GM21619 (cell line): ENCODE data around the gene MYO3B.

Source experiments
- ATAC-seq: cut with Tn5 transposase; IDR thresholded peaks from one replicate; pipeline ENCODE4 v1.9.1; 2021; ENCODE audit not compliant: unreplicated experiment

The MYO3B gene, protein sequence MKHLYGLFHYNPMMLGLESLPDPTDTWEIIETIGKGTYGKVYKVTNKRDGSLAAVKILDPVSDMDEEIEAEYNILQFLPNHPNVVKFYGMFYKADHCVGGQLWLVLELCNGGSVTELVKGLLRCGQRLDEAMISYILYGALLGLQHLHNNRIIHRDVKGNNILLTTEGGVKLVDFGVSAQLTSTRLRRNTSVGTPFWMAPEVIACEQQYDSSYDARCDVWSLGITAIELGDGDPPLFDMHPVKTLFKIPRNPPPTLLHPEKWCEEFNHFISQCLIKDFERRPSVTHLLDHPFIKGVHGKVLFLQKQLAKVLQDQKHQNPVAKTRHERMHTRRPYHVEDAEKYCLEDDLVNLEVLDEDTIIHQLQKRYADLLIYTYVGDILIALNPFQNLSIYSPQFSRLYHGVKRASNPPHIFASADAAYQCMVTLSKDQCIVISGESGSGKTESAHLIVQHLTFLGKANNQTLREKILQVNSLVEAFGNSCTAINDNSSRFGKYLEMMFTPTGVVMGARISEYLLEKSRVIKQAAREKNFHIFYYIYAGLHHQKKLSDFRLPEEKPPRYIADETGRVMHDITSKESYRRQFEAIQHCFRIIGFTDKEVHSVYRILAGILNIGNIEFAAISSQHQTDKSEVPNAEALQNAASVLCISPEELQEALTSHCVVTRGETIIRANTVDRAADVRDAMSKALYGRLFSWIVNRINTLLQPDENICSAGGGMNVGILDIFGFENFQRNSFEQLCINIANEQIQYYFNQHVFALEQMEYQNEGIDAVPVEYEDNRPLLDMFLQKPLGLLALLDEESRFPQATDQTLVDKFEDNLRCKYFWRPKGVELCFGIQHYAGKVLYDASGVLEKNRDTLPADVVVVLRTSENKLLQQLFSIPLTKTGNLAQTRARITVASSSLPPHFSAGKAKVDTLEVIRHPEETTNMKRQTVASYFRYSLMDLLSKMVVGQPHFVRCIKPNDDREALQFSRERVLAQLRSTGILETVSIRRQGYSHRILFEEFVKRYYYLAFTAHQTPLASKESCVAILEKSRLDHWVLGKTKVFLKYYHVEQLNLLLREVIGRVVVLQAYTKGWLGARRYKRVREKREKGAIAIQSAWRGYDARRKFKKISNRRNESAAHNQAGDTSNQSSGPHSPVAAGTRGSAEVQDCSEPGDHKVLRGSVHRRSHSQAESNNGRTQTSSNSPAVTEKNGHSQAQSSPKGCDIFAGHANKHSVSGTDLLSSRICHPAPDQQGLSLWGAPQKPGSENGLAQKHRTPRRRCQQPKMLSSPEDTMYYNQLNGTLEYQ (N-terminal part only)

DNA sequence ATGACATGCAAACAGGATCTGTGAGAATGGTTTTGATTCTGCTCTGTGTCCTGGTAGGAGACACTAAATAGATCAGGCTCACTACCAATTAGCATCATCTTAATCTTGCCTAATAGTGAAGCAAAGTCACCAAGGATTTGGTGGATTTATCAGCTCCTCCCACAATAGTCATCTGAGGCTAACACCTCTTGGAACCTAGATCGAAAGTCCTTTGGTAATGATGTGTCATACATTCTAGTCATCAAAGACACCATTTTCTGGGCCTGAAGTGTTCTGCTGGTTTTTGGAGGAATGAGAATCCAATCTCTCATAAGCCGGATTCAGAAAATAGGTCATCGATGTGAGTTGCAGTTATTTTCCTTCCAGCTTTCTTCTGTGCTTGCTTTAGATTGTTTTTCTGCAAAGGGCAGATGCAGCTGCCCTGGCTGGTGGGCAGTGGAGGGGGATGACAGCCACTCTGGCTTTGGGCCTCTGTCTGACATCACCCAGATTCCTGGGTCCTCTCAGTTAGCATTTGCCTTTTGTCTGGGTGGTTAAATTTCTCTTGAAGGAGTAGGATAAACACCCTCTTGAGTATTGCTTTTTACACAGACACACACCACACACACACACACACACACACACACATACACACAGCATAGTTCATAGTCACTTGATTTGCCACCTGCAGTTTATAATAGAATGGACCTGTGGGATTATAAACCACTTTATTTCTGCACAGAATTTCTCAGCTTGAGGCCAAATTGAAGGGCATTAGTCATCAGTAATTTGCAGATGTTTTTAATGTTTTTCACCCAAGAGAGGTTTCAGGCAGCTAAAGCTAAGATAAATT, at the start of gene MYO3B:
TSS of gene MYO3B (plus strand) at position 198 of the 832 bp plus-strand sequence. CDS start at position 339, 141 bp downstream.
- peak; percentile 39 for ATAC-seq

DNA sequence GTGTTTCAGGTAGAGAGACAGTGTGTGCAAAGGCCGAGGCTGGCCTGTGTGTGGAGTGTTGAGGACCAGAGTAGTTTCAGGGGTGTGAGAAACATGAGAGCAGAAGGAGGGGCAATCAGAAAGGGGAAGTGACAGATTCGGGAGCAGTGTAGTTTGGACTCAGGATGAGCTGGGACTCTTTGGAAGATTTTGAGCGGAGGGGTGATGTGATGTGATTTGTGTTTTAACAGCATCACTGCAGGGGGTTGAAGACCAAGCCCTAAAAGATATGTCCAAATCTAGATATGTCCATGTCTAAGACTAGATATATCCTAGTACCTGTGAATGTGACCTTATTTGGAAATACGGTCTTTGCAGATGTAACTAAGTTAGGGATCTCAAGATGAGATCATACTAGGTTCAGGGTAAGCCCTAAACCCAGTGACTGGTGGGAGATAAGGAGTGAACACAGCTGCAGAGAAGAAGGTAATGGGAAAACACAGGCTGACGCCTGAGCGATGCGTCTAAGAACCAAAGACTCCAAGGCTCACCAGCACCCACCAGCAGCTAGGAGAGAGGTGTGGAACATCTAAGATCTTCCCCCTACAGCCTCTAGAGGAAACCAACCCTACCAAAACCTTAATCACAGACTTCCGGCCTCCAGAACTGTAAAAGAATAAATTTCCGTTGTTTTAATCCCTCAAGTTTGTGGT, 38.5 kb upstream of the MYO3B start:
- peak; percentile 48 for ATAC-seq

DNA sequence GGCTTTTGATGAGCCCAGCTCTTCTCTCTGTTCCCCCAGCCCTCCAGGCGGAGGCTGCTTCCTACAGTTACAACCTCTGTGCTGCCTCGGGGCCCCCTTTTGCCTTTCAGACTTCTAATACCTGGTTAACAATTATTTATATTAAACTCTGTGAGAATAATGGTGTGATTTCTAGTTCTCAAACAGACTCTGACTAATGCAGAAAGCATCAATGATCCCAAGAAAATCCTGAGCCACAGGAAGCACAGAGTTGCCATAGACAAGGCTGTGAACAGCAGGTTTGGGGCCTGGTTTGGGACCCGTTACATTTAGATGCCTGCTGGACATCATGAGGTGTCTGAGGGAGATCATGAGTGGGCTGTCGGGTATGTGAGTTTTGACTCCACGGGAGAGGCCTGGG, 37.4 kb upstream of the MYO3B start:
- ATAC-seq = no peak

DNA sequence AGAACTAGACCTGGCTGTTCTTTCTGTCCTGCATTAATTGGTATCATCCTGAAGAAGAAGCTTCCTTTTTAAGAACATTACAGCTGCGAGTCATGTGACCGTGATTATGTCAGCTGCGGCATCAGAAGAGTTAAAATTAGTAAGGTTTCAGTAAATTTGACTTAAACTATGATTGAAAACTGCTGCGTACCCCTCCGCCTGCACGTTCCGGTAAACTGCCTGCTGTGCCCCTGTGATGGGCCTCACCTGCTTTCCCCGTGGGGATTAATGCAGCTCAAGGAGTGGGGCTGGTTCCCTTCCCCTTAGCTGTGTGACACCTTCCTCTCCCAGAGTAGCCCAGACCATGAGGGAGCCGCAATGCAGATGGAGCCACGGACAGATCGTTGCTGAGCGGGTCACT, 36.1 kb upstream of the MYO3B start:
- peak; percentile 43 for ATAC-seq

DNA sequence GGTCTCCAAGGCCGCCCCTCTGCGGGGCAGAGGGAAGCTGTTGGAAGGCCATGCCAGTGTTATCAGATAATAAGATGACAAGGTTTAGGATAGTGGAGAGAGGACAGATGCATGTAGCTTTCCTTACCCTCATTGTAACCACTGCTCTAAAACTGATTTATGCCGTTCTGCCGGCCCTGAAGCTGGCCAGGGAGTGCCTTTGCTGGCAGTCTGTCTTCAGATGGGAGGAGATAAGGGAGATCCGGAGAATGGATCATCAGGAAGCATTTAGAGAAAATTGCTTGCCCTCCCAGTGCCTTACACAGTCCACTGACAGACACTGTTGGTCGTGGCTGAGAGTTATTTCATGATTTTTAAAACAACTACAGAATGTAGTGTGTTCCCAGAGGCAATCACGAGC, 35.4 kb upstream of the MYO3B start:
- no peak for ATAC-seq

DNA sequence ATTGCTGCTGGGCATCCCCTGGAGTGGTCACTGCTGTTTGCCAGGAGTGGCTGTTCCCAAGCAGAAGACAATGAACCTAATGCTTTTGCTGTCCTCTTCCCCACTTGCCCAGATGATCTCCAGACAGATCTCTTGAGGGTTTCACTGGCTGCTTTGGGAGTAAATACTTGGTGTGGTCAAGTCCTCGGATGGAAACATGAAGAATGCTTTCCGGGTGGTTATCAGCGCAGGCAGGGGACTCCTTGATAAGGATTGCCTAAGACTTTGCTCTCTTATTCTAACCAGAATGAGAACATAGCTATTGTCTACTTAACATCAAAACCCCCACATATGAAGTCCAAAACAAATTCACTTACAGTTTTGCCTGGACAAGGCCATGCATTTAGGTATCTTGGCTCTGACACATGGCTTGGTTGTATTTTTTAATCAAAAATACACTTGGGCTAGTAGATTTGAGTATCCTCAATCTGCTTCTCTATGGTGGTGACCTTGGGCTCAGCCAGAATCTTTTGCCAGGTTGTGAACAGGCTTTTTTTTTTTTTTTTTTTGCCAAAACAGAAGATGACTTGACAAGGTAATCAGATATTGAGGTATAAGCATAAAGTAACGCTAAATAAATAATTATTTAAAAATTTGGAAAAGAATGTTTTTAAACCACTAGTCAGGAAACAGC, 34.8 kb upstream of the MYO3B start:
- ATAC-seq = no peak

DNA sequence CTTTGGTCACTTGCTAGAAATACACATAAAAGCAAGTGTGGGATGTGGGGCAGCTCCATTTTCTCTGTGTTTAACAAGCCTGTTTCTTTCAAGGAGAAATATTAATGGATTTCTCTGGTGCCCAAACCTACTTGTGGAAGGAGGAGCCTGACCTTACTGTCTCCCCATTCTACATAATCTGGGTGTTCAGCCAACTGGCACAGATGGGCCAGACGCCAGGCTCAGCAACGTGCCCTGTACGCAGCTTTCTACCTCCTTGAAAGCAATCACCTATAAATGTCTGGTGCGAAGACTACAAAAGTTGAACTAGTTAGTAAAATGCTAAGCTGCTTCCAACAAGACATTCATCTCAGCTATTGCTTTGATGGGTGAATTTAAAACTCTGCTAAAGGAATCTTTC, 33.2 kb upstream of the MYO3B start:
- ATAC-seq = no peak

DNA sequence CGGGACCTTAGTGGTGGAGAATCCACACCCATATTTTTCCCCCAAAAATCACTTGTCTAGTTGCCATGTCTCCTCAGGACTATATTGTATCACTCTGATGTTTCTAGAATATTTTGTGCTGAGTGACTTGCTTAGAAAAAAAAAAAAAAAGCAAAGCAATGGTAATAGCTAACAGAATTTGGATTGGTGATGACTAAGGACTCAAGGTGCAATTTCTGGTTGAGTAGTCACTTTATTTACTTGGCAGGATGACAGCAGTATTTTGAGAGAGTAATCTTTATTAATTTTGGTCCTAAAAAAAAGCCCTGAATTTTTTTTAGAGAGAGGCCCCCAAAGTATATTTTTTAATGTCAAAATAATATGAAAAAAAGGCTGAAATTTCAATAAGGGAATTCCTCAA, 32.8 kb upstream of the MYO3B start:
- ATAC-seq = no peak

DNA sequence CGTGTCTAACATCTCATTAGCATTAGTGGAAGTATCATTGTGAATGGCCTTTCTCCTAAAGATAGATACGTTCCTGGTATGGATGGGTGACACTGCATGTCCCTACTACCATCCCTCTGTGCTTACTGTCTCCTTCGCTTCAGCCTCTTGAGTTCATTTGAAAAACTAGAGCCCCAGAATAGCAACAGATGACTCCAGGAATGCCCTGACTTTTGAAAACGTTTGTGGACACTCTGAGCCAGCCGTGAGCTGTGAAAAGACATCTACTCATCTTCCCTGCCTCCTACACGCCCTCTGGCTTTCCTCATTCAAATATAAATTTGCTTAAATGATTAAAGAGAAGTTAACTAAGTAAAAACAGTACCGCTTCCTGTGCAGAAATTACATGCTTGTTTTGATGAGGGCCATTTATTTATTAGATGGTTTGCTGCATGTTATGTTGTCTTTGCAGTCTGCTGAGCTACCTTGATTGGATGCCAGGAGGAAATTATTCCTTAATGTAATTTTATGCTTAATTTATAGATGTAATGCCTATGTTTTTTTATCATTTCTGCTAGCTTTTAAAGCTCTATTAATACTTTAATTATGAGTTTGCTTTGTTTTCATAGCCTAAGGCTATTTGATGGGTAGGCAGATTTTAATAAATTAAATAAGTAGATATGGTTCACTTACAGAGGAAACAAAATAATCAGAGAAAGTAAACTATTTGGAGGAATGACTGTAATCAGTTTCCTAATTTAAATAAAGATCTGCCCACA, 32.1 kb upstream of the MYO3B start:
- ATAC-seq = no peak

DNA sequence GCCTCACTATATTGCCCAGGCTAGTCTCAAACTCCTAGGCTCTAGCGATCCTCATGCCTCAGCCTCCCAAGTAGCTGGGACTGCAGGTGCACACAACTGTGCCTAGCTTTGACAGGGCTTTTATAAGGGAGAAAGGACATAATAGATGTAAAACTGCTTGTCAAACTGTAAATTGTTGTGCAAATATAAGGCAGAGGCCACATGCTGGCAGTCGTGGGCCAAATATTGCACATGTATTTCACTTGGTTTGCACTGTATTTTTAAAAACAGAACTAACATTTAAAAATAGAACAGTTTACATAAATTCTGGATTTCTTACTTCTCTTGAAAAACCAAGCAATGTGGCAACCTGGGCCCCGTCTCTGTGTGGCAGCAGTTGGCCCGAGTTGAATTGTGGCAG, 31.2 kb upstream of the MYO3B start:
- no peak for ATAC-seq

DNA sequence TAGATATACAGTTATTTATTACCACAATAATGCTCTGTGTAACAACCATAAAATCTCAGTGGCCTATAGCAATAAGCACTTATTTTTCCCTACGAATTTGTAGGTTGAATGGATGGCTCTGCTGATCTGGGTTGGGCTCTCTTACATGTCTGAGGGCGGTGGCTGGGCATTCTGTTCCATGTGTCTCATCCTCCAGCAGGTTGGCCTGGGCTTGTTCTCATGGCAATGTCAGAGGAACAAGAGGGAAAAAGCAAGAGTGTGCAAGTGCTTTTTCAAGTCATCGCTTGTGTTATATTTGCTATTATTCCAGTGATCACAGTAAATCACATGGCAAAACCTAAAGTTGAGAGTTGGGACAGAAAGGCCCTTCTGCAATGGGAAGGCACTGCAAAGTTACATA, 30.4 kb upstream of the MYO3B start:
- no peak for ATAC-seq

DNA sequence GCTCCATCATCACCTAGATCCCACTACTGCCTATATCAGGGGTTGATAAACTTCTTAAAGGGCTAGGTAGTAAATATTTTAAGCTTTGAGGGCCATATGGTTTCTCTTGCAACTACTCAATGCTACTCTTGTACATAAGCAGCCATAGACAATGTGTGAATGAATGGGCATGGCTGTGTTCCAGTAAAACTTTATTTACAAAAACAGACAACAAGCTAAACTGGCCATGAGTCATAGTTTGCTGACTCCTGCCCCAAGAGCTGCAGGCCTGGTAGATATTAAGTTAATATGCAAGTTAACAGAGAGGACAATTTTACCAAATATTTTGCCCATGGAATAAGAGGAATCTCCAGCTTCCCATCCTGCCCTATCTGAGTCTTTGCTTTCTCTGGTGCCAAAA, 29.8 kb upstream of the MYO3B start:
- no peak for ATAC-seq

DNA sequence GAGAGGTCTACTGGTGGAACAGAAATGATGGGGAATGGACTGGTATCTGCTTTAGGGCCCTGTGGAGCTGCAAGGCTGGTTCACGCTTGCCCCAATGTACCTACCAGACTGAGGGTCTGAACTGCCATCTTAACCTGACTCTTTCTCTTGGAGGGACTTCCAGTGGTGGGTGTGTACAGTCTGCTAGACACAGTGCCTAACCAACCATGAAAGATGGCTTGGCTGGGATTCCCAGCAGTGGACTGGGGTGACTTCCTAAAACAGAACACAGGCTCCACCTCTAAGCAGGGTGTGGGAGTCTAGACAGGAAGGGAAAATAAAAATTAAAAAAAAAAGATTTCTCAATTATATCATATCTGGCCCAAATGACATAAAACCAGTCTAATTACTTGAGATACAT, 25.5 kb upstream of the MYO3B start:
- ATAC-seq = no peak

DNA sequence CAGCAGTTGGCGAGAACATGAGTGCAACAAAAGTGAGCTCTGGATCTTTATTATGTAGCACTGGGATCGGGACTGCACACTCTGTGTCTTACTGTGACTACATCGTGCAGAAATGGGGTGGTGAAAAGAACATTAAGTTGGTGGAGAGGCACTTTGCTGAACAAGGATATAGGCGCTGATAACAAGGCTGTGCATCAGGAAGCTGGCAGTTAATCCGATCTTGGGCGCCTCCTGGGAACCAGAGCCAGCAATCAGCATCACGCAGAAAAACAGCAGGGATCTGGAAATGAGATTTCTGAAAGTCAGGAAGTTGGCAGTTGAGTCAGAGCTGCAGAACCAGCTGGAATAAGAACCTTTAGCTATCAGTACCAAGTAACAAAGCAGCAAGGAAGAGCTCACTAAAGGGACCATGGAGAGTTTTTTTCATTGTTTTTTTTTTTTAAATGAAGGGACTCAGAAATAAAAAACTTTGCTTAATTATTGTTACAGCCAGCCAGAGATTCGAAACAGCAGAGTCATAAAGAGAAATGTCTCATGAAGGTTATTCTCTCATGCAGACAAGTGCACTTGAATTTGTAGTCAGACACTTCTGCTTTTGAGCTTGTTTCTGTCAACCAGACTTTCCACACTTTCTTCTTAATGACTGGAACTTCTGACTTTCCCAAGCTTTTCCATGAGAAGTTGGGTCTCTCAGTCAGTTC, 22.8 kb upstream of the MYO3B start:
- ATAC-seq = peak; percentile 60

DNA sequence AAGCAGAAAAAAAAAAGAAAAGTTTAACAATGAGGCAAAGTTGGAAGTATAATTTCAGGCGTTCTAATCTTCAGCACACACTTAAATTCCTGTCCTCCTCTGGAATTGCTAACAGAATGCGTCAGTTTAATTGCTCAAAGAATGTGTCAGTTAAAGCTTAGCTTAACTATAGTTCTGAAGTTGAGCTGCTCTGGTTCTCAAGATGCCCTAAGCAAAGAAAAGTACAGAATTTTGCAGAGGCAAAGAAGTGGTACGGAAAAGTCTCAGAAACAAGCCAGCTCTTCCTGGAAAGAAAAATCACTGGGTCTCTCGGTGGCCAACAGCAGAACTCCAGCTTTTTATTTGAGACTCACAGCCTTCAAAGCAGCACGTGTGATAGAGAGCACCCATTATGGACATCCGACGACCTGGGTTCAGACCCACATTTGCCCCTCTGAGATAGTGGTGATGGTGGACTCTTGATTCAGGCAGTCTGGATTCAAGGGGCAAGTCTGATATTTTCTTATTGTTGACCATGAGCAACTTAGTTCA, 22.2 kb upstream of the MYO3B start:
- ATAC-seq = no peak

DNA sequence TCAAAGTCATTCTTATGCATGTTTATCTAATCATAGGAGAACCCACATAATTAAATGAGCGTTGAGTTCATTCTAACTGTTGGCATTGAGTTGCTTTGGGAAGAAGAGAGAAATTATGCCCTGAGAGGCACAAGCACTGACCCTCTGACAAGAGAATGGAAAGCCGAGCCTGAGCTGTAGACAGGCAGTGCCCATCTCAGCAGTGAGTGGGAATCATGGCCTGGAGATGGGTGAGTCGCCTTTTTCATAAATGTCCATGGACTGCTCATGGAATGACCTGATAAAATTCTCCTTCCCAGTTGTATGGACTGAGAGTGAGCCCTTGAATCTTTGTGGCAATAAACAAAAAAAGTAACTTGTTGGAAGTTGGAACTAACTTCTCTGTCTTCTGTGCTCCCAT, 21.4 kb upstream of the MYO3B start:
- no peak for ATAC-seq

DNA sequence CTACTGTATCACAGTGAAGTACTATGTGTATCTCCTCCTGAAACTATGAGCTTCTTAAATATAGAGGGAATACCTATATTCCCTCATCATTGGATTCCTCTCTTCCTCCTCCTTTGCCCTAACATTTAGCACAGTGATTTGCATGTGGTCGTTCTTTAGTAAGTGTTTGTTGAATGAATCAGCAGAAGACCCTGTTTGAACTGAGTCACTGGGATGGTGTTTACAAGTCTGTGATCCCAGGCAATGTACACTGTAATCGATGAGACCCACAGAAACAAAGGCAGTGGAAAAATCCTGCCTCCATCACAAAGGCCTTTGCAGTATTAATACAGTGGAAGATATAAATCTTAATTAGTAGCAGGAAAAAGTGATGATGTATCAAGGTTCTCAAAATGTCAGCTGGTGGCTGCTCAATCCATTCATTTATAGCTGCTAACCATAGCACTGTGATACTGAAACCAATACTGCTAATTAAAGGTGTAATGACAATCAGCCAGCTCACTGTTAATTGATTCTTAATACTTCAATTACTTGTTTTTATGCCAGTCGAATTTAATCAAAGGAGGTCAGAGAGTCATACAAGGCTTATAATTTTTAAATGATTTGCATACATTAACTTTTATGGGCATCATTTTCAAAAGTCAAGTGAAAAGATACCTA, 20.8 kb upstream of the MYO3B start:
- no peak for ATAC-seq
